ENCODE data around the gene ATP8B4. TPM values are rescaled to one million over a fixed set of nuclear protein-coding genes. Genes with fewer than 3 reads are reported as not detected.

ATP8B4 gene
- total RNA-seq, 1 experiment from 2014 or later: 0.20 TPM

GRCh38 chr15:49934487-49934886, 184.5 kb downstream of the ATP8B4 start:
- Histone ChIP-seq H3K36me3 (ENCODE audit: low read depth) (no peaks in the 10 kb centered on the region), H3K79me2 (ENCODE audit: low read depth) (no peaks in the 10 kb centered on the region), H3K27ac (no peak overlapping the region), H3K4me1 (replicated peaks; ENCODE audit: insufficient read depth) (no peaks in the 10 kb centered on the region), H2AFZ (no peak overlapping the region), H3K4me3 (no peak overlapping the region), H3K4me2 (no peak overlapping the region), H4K20me1 (ENCODE audit: insufficient read depth) (no peaks in the 10 kb centered on the region), H3K9me2 (ENCODE audit: insufficient read depth) (no peaks in the 10 kb centered on the region), H3F3A (ENCODE audit: insufficient read depth, low read depth) (no peaks in the 10 kb centered on the region), H3K9me3 (ENCODE audit: insufficient read depth, low read depth) (no peaks in the 10 kb centered on the region), H3K27me3 (ENCODE audit: insufficient read depth, low read depth) (no peaks in the 10 kb centered on the region)
- POLR2A ChIA-PET (ENCODE audit: unreplicated experiment): no interaction called here
- intact Hi-C loops (cut with micrococcal nuclease; ENCODE audit: unreplicated experiment): no loop called here
- no peak for TF ChIP-seq EZH2 (IDR thresholded peaks at IDR 0.05; ENCODE audit: low read depth)
- TF ChIP-seq, protein P1, sequence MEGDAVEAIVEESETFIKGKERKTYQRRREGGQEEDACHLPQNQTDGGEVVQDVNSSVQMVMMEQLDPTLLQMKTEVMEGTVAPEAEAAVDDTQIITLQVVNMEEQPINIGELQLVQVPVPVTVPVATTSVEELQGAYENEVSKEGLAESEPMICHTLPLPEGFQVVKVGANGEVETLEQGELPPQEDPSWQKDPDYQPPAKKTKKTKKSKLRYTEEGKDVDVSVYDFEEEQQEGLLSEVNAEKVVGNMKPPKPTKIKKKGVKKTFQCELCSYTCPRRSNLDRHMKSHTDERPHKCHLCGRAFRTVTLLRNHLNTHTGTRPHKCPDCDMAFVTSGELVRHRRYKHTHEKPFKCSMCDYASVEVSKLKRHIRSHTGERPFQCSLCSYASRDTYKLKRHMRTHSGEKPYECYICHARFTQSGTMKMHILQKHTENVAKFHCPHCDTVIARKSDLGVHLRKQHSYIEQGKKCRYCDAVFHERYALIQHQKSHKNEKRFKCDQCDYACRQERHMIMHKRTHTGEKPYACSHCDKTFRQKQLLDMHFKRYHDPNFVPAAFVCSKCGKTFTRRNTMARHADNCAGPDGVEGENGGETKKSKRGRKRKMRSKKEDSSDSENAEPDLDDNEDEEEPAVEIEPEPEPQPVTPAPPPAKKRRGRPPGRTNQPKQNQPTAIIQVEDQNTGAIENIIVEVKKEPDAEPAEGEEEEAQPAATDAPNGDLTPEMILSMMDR (conservative IDR thresholded peaks at IDR 0.05): no peak
- BruUV-seq (replicated peaks): no TSS peak
- DNase-seq: no peak
- CTCF ChIA-PET: no interaction called here

DNA sequence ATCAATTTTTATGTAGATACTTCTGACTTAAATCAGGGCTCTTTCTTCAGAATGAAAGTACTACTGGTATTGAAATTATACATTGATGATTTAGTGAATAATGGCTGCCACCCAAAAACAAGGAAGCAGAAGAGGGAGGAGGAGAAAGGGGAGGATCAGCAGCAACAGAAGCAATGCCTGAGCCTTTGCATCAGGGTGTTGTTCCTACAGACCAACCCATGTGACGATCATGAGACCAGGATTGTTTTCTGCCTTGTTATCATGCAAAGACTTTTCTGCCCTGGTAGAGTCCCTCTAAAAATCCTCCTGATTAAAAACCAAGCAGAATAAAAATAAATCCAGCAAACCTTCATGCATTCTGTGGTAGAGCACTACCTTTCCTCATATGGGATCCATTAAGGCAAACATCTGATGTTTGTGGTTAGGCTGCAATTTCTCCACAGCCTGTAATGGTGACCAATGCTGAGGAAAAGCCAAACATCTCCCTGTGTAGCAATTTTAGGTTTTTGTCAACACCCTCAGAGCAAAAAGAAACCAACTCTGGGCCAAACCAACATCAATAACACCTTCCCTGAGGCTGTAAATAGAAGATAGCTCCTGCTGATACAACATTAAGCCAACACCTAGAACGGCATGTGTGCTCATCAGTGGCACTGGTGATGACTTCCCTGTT, 191.7 kb downstream of the ATP8B4 start:
- no peak overlapping the region for H3K4me3 ChIP-seq
- TF ChIP-seq, protein P1 (conservative IDR thresholded peaks at IDR 0.05): no peak
- TF ChIP-seq EZH2 (IDR thresholded peaks at IDR 0.05; ENCODE audit: low read depth): no peak
- H3K4me1 ChIP-seq (replicated peaks; ENCODE audit: insufficient read depth): no peaks in the 10 kb centered on the region
- no peaks in the 10 kb centered on the region for H3K36me3 ChIP-seq (ENCODE audit: low read depth)
- no peaks in the 10 kb centered on the region for H3F3A ChIP-seq (ENCODE audit: insufficient read depth, low read depth)
- DNase-seq: no peak
- H3K79me2 ChIP-seq (ENCODE audit: low read depth): no peaks in the 10 kb centered on the region
- intact Hi-C loops (cut with micrococcal nuclease; ENCODE audit: unreplicated experiment): no loop called here
- no peaks in the 10 kb centered on the region for H4K20me1 ChIP-seq (ENCODE audit: insufficient read depth)
- CTCF ChIA-PET: no interaction called here
- no peak overlapping the region for H3K4me2 ChIP-seq
- H3K27me3 ChIP-seq (ENCODE audit: insufficient read depth, low read depth): no peaks in the 10 kb centered on the region
- H3K9me3 ChIP-seq (ENCODE audit: insufficient read depth, low read depth): no peaks in the 10 kb centered on the region
- no peaks in the 10 kb centered on the region for H3K9me2 ChIP-seq (ENCODE audit: insufficient read depth)
- H2AFZ ChIP-seq: no peak overlapping the region
- no peak overlapping the region for H3K27ac ChIP-seq
- no TSS peak for BruUV-seq (replicated peaks)
- POLR2A ChIA-PET (ENCODE audit: unreplicated experiment): no interaction called here

GRCh38 chr15:49926740-49927139, 192.3 kb downstream of the ATP8B4 start:
- H3K4me1 ChIP-seq (replicated peaks; ENCODE audit: insufficient read depth): no peaks in the 10 kb centered on the region
- no TSS peak for BruUV-seq (replicated peaks)
- H3F3A ChIP-seq (ENCODE audit: insufficient read depth, low read depth): no peaks in the 10 kb centered on the region
- H3K27ac ChIP-seq: no peak overlapping the region
- H3K36me3 ChIP-seq (ENCODE audit: low read depth): no peaks in the 10 kb centered on the region
- H3K79me2 ChIP-seq (ENCODE audit: low read depth): no peaks in the 10 kb centered on the region
- no peaks in the 10 kb centered on the region for H4K20me1 ChIP-seq (ENCODE audit: insufficient read depth)
- TF ChIP-seq, protein P1 (conservative IDR thresholded peaks at IDR 0.05): no peak
- H3K4me2 ChIP-seq: no peak overlapping the region
- intact Hi-C loops (cut with micrococcal nuclease; ENCODE audit: unreplicated experiment): no loop called here
- H3K4me3 ChIP-seq: no peak overlapping the region
- no peaks in the 10 kb centered on the region for H3K9me2 ChIP-seq (ENCODE audit: insufficient read depth)
- ChIA-PET CTCF (no interaction called here), POLR2A (ENCODE audit: unreplicated experiment) (no interaction called here)
- no peak for DNase-seq
- no peak overlapping the region for H2AFZ ChIP-seq
- no peaks in the 10 kb centered on the region for H3K9me3 ChIP-seq (ENCODE audit: insufficient read depth, low read depth)
- H3K27me3 ChIP-seq (ENCODE audit: insufficient read depth, low read depth): no peaks in the 10 kb centered on the region
